GM12891 (cell line): ENCODE measurements around the gene FAM20A.

Source experiments
- POLR2A ChIP-seq: IDR thresholded peaks from 2 replicates; pipeline ENCODE4 v1.6.1; 2011; ENCODE audit warnings: low read depth, low read length, control low read depth
- POLR2AphosphoS5 ChIP-seq: IDR thresholded peaks from 2 replicates; pipeline ENCODE4 v1.6.1; 2011; ENCODE audit warnings: low read depth, low read length, control low read depth
- SPI1 ChIP-seq: IDR thresholded peaks from 2 replicates; pipeline ENCODE4 v1.6.1; 2011; ENCODE audit warnings: low read depth, low read length, control low read depth
- TAF1 ChIP-seq: IDR thresholded peaks from 2 replicates; pipeline ENCODE4 v1.6.1; 2011; ENCODE audit warnings: low read depth, low read length, control low read depth

GRCh38 chr17:68562736-68563135 lies 38.4 kb downstream of the FAM20A start:
- TF ChIP-seq POLR2A (no peak), POLR2AphosphoS5 (no peak), SPI1 (no peak), TAF1 (no peak)
